K562 (cell line): ENCODE data around the gene ZNF629. TPM values are rescaled to one million over a fixed set of nuclear protein-coding genes. Genes with fewer than 3 reads are reported as not detected.
A peak's percentile ranks its signal among the peaks of the same experiment; 100 is the strongest.

Source experiments
- CBX3 ChIP-seq, 2 experiments: IDR thresholded peaks; 1 replicate in 1 of 2; 2 replicates in 1 of 2; pipeline ENCODE4 v1.6.1; 2012; ENCODE audit warnings: inconsistent platforms in 2 of 2, low read length in 2 of 2, borderline replicate concordance in 1 of 2, control low read depth in 1 of 2
- CC2D1A ChIP-seq: fragments of 450-650 bp; IDR thresholded peaks from 2 replicates; pipeline ENCODE4 v1.6.1; 2017; ENCODE audit warnings: mild to moderate bottlenecking
- CTCF ChIP-seq, 3 experiments: IDR thresholded peaks in 2 of 3; conservative IDR thresholded peaks in 1 of 3; 2 replicates each; pipeline ENCODE4 v1.5.1; 2011 to 2012; ENCODE audit warnings: low read length in 3 of 3, mild to moderate bottlenecking in 3 of 3, control low read depth in 2 of 3, improper control_type of control experiment in 1 of 3, inconsistent platforms in 1 of 3, low read depth in 1 of 3, mixed read lengths in 1 of 3, moderate library complexity in 1 of 3; ENCODE audit not compliant: insufficient read depth in 2 of 3
- FIP1L1 ChIP-seq: fragments of 200-400 bp; formaldehyde crosslinking; IDR thresholded peaks from 2 replicates; pipeline ENCODE4 v1.6.1; 2018; ENCODE audit warnings: mild to moderate bottlenecking, low read depth, low read length; ENCODE audit not compliant: poor library complexity, severe bottlenecking
- IRF2 ChIP-seq: sonication (generic); formaldehyde crosslinking; IDR thresholded peaks from 2 replicates; pipeline ENCODE4 v1.8.1; 2022; ENCODE audit warnings: mild to moderate bottlenecking, missing genetic modification reagents
- KLF16 ChIP-seq: IDR thresholded peaks from 2 replicates; pipeline ENCODE4 v1.6.1; 2016; ENCODE audit warnings: antibody characterized with exemption
- MIER1 ChIP-seq: fragments of 450-650 bp; IDR thresholded peaks from 2 replicates; pipeline ENCODE4 v1.6.1; 2016; ENCODE audit warnings: antibody characterized with exemption, mild to moderate bottlenecking, low read depth
- PURB ChIP-seq: sonication (generic); formaldehyde crosslinking; IDR thresholded peaks from 2 replicates; pipeline ENCODE4 v1.9.0; 2021; ENCODE audit warnings: low read depth, mild to moderate bottlenecking, missing genetic modification reagents
- RAD21 ChIP-seq, 2 experiments: fragments of 250-450 bp in 1 of 2; fragments of 450-650 bp in 1 of 2; sonication (Bioruptor Pico) in 1 of 2; formaldehyde crosslinking in 1 of 2; IDR thresholded peaks in 1 of 2; conservative IDR thresholded peaks in 1 of 2; 2 replicates each; pipeline versions ENCODE4 v1.4.0 to v1.8.0; 2020 to 2022; ENCODE audit warnings: mild to moderate bottlenecking in 2 of 2, moderate library complexity in 1 of 2
- SMARCE1 ChIP-seq: fragments of 450-650 bp; IDR thresholded peaks from 2 replicates; pipeline ENCODE4 v1.7.1; 2016; ENCODE audit warnings: mild to moderate bottlenecking
- TBL1XR1 ChIP-seq, 2 experiments: IDR thresholded peaks; 2 replicates each; pipeline ENCODE4 v1.6.1; 2012; ENCODE audit warnings: improper control_type of control experiment in 2 of 2, low read length in 2 of 2, mild to moderate bottlenecking in 1 of 2
- ZKSCAN1 ChIP-seq: fragments of 150-350 bp; IDR thresholded peaks from 2 replicates; pipeline ENCODE4 v1.6.1; 2016; ENCODE audit warnings: low read depth, low read length
- ZNF592 ChIP-seq: fragments of 450-650 bp; IDR thresholded peaks from 2 replicates; pipeline ENCODE4 v1.6.1; 2017; ENCODE audit warnings: antibody characterized with exemption, mild to moderate bottlenecking
- polyA plus RNA-seq, 8 experiments: library from polyadenylated mRNA; depleted of rRNA in 4 of 8; stranded (reverse) in 5 of 8; unstranded in 3 of 8; fragments of >200 nt; fragmentation: Nextera tagmentation in 2 of 8; fragmentation: Illumina TruSeq in 1 of 8; extraction: Ambion mirVana in 2 of 8; extraction: Trizol in 1 of 8; gene quantifications; 2 replicates each; pipeline versions ENCODE4 v1.2.1 to v1.2.3, GENCODE V29; 2011 to 2014; ENCODE audit warnings: inconsistent platforms in 1 of 8, missing spikeins in 1 of 8
- total RNA-seq, 7 experiments: library from RNA; depleted of rRNA in 6 of 7; stranded (reverse); fragments of >200 nt in 6 of 7; fragmentation: Illumina TruSeq in 2 of 7; extraction: Trizol in 2 of 7; gene quantifications; 2 replicates each; pipeline versions ENCODE4 v1.2.1 to v1.2.3, GENCODE V29; 2011 to 2021; ENCODE audit warnings: low replicate concordance in 1 of 7

Gene ZNF629
- total and polyA plus RNA-seq, 9 of the 15 experiments (the other 6 are each of a cell fraction or from before 2014, with no cell fraction given) = 0.44 to 18.8 (median 7.4) TPM

GRCh38 chr16:30797670-30798309 lies 10.8 kb upstream of the ZNF629 start (continued):
- TF ChIP-seq IRF2 (CRISPR knock-in tag) (no peak), TBL1XR1 (IDR thresholded peaks at IDR 0.05; ENCODE audit: low read length in 2 of 2) (no peak), FIP1L1 (no peak), RAD21 (CRISPR knock-in tag; conservative IDR thresholded peaks at IDR 0.05 in 1 of 2, IDR thresholded peaks at IDR 0.05 in 1 of 2) (peak in 1 of 2 experiments; percentile 39; a peak in 2 of 4 replicates), CC2D1A (no peak), ZKSCAN1 (no peak), PURB (CRISPR knock-in tag) (no peak), CBX3 (IDR thresholded peaks at IDR 0.05; ENCODE audit: borderline replicate concordance in 1 of 2, low read length in 2 of 2) (peak in 1 of 2 experiments; percentile 45; a peak in 1 of 3 replicates), KLF16 (no peak), CTCF (IDR thresholded peaks at IDR 0.05 in 2 of 3, conservative IDR thresholded peaks at IDR 0.05 in 1 of 3; ENCODE audit: insufficient read depth in 2 of 3, low read depth in 1 of 3, low read length in 3 of 3) (peak; percentile 44 to 61 (median 46)), SMARCE1 (no peak), ZNF592 (no peak), MIER1 (0 out of 2 replicates have a peak, but pooled peaks have one; percentile 18)
- TF ChIP-seq, all 486 proteins: peak for 6
